ENCODE results near the gene SSR3. TPM values are rescaled to one million over a fixed set of nuclear protein-coding genes. Genes with fewer than 3 reads are reported as not detected.

SSR3 gene
- total and polyA plus RNA-seq, 9 of the 15 experiments (the other 6 are each of a cell fraction or from before 2014, with no cell fraction given): 104 to 464 (median 307) TPM

GRCh38 chr3:156581033-156581432 lies 26.1 kb upstream of the SSR3 start:
- ATAC-seq (no peak), FAIRE-seq (no peak), DNase-seq (ENCODE audit: extremely low read depth in 1 of 4, low spot score in 3 of 4) (no peak)
- Histone ChIP-seq H3K79me2 (ENCODE audit: control insufficient read depth, insufficient read depth, low read length) (no peaks in the 10 kb centered on the region), H3K9ac (ENCODE audit: insufficient read depth in 1 of 2, low read depth in 2 of 2, low read length in 2 of 2) (no peak overlapping the region), H3K4me2 (ENCODE audit: insufficient read depth, low read length) (no peak overlapping the region), H3K27me3 (ENCODE audit: control insufficient read depth in 2 of 2, insufficient read depth in 2 of 2, low read length in 2 of 2) (no peaks in the 10 kb centered on the region), H4K20me1 (replicated peaks; ENCODE audit: control insufficient read depth, insufficient read depth, low read length) (no peaks in the 10 kb centered on the region), H3K9me3 (replicated peaks; ENCODE audit: control insufficient read depth, insufficient read depth, low read depth, low read length) (no peaks in the 10 kb centered on the region), H2AFZ (ENCODE audit: low read depth, low read length) (peak overlapping the region; percentile 7; the same call in 1 of the 2 replicates), H3K4me3 (no peak overlapping the region), H3K9me1 (ENCODE audit: control insufficient read depth, insufficient read depth, low read length) (no peaks in the 10 kb centered on the region), H3K36me3 (ENCODE audit: control insufficient read depth, insufficient read depth, low read length) (no peaks in the 10 kb centered on the region; the same call in 2 of the 3 replicates), H3K4me1 (replicated peaks in 1 of 2; ENCODE audit: control insufficient read depth in 2 of 2, insufficient read depth in 2 of 2, low read length in 2 of 2) (peaks cover 3 to 36% of the 10 kb centered on the region in 2 experiments; a peak in 4 of 5 replicates), H3K27ac (ENCODE audit: extremely low read depth, low read depth, low read length) (no peak overlapping the region)
- in situ Hi-C loops (cut with MboI) (no loop called here), intact Hi-C loops (cut with micrococcal nuclease) (no loop called here)
- WGBS (ENCODE audit: insufficient coverage, low coverage, missing lambda C conversion rate): 86% methylated on average over 4 of the region's 4 CpGs
- CTCF ChIA-PET (ENCODE audit: low intra/inter-chr PET ratio): no interaction called here
- BruUV-seq (replicated peaks): no TSS peak
- POLR2A ChIA-PET: interaction anchor here (0.7 kb wide), 1 partner anchor 26 kb away, joined by 3 read pairs; the partner anchor contains the start of gene SSR3
- TF ChIP-seq RFX1 (IDR thresholded peaks at IDR 0.05) (no peak), MAFF (IDR thresholded peaks at IDR 0.05; ENCODE audit: low read length) (peak; percentile 39), EWSR1 (IDR thresholded peaks at IDR 0.05; ENCODE audit: borderline replicate concordance, low read depth, partially characterized antibody) (no peak), SRSF9 (IDR thresholded peaks at IDR 0.05; ENCODE audit: borderline replicate concordance, low read depth, low read length) (no peak), C11orf30 (IDR thresholded peaks at IDR 0.05; ENCODE audit: low read depth) (peak; percentile 68), MAFK (IDR thresholded peaks at IDR 0.05; ENCODE audit: low read length) (peak; percentile 43; the same call in 1 of the 2 replicates), PRDM10 (IDR thresholded peaks at IDR 0.05; ENCODE audit: partially characterized antibody) (no peak), POLR2H (tag; IDR thresholded peaks at IDR 0.05; ENCODE audit: low read depth) (no peak), HMG20B (CRISPR knock-in tag; IDR thresholded peaks at IDR 0.05) (no peak), NR3C1 (CRISPR knock-in tag; IDR thresholded peaks at IDR 0.05) (no peak), ZNF316 (IDR thresholded peaks at IDR 0.05) (peak; percentile 78), BDP1 (IDR thresholded peaks at IDR 0.05; ENCODE audit: insufficient read depth, insufficient read length) (no peak), CXXC5 (CRISPR knock-in tag; IDR thresholded peaks at IDR 0.05) (no peak), MCM2 (IDR thresholded peaks at IDR 0.05; ENCODE audit: low read depth) (no peak), MAFG (tag; conservative IDR thresholded peaks at IDR 0.05) (0 out of 2 replicates have a peak, but pooled peaks have one; percentile 26), PTTG1 (tag; IDR thresholded peaks at IDR 0.05; ENCODE audit: low read depth) (no peak), GABPB2 (CRISPR knock-in tag; conservative IDR thresholded peaks at IDR 0.05) (no peak), FOXA1 (IDR thresholded peaks at IDR 0.05; ENCODE audit: borderline replicate concordance) (no peak), FOXM1 (IDR thresholded peaks at IDR 0.05; ENCODE audit: low read depth) (no peak), FOXM1 (CRISPR knock-in tag; IDR thresholded peaks at IDR 0.05; ENCODE audit: low read depth) (no peak)
- TF ChIP-seq, protein P1, sequence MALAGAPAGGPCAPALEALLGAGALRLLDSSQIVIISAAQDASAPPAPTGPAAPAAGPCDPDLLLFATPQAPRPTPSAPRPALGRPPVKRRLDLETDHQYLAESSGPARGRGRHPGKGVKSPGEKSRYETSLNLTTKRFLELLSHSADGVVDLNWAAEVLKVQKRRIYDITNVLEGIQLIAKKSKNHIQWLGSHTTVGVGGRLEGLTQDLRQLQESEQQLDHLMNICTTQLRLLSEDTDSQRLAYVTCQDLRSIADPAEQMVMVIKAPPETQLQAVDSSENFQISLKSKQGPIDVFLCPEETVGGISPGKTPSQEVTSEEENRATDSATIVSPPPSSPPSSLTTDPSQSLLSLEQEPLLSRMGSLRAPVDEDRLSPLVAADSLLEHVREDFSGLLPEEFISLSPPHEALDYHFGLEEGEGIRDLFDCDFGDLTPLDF (CRISPR knock-in tag; IDR thresholded peaks at IDR 0.05): no peak
